GM19351 (cell line): ENCODE results near the gene BPIFB1.

Source experiments
- ATAC-seq: cut with Tn5 transposase; IDR thresholded peaks from one replicate; pipeline ENCODE4 v1.9.1; 2021; ENCODE audit warnings: mild to moderate bottlenecking, moderate library complexity; ENCODE audit not compliant: unreplicated experiment

Gene BPIFB1

DNA sequence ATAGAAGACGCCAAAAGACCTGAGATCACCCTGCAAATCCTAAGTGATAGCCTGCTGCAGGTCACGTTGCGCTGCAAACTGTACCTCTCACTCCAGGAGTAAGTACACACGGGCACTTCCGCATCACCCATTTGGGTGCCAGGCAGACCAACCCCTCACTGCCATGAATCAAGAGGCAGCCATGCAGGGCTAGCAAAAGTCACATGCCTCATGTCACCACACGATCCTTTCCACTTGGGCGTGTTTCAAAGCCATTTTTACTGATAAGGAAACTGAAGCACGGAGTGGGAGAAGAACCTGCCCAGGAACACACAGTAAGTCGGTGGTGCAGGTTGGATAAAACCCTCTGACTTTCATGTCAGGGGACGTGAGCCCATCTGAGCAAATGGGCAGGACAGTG lies 37.0 kb downstream of the BPIFB1 start:
- no peak for ATAC-seq

DNA sequence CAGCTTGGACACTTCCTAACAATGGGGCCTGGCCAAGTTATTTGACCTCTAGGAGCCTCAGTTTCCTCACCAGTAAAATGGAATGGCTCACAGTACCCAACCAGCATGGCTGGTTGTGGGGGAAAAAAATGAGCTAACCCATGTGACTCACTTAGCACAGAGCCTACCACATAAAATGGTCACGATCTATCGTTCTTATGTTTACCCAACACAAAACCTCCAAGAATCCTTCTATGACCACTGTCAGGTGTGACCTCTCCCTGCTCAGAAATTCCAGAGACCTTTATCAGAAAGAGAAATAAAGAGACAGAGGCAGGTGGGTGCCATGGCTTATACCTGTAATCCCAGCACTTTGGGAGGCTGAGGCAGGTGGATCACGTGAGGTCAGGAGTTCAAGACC lies 39.4 kb downstream of the BPIFB1 start:
- no peak for ATAC-seq

DNA sequence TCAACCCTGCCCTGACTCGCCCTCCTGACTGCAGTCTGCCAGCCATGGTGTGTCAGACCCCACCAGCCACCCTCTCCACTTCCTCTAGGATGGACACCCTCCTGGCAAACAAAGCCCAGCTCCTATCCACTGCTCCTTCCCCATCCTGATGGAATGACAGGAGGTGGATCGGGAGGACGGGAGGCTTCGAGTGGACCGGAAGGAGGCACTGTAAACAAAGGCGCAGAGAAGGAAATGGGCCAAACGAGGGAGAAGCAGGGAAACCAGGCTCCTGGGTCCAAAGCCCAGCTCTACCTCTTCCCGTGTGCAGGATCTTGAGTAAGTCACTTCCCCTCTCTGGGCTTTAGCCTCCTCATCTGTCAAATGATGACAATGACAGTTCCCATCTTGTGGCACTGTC lies 40.2 kb downstream of the BPIFB1 start:
- no peak for ATAC-seq

DNA sequence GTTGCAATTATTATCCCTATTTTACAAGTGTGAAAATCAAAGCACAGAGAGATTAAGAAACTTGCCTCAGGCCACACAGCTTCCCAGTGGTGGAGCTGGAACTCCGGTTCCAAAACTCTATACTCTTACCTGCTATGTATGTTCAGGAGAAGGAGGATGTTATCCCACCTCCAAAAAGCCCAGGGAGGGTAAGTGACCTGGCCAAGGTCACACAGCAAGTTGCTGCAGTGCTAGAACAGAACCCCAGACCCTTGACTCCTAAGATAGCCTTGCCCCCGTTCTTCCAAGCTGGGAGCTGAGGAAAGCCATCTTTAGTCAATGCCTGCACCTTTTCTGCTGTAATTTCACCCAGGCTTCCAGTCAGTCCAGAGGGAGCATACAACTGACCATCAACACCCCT lies 42.3 kb downstream of the BPIFB1 start:
- ATAC-seq: no peak

DNA sequence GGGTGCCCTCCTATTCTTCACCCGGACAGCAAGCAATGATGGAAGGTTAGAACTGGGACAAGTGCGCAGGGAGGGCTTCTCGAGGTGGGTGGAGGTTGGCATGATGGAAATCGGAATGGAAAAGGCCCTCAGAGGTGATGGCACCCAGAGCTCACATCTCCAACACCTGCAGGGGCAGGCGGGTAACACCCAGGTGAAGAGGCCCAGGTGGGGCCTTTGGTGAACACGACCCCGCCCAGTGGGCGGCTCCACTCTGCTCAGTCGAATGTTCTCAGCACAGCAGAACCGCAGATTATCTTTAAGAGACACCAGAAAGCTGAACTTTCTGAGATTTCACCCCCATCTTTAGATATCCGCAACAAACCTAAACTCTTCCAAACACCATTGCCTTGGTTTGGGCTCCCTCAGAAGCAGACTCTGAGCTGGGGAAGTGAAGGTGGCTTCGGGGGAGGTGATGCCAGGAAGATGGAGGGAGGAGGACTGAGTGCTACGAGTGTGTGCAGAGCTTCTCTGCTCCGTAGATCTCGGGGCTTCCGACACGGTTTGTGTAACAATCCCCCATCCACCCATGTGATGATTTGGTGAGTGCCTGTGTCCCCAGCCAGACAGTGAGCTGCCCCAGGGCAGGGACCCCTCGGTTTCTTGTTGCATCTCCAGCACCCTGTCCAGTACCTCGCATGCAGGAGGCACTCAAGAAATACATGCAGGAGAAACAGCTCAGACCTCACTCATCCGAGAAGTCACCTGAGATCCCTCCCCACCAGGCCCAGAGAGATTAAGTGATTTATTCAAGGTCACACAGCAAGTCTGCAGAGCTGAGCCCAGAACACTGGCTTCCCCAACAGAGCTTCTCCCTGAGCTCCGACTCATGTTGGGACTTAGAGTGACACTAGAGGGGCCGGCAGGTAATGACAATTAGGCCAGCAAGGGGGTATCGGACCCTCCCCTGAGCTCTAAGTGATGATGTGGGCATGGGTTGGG lies 45.4 kb downstream of the BPIFB1 start:
- no peak for ATAC-seq

DNA sequence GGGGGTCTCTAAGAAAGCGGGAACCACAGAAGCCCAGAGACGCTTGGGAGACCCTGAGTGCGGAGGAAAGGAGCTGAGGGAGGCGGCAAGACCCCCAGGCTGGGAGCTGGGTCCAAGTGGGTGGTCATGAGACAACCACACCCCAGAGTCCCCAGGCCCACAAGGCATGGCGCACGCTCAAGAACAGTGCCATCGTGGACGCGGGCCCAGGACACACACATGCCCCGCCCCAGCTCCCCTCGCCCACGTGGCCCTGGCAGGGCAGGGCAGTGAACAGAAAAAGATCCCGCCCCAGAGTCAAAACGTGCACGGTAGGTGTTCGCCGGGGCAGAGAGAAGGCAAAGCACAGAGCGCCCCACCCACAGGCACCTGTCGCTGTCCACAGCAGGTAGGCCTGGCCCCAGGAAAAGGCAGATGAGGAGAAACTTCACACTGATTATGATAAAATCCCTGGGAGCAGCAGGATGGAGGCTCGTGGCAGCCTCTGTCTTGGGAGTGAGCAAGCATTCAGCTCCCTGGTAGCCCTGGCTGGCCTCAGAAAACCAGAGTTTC lies 50.0 kb downstream of the BPIFB1 start:
- no peak for ATAC-seq

DNA sequence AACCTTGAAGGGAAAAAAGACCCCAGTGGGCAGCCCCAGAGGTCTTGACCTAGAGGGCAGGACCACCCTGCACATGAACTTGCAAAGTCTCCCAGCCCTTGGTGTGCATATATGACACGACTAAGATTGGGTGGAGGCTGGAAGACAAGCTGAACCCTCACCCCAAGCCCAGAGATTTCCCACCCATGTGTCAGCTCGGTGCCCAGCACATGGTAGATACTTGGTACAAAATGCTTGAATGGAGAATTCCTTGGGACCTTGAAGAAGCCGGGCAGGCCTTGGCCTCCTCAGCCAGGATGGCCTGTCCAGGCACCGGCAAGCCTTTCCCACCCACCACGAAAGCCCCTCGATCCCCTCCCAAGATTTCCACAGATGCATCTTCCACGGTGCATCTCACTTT lies 50.6 kb downstream of the BPIFB1 start:
- ATAC-seq: no peak

DNA sequence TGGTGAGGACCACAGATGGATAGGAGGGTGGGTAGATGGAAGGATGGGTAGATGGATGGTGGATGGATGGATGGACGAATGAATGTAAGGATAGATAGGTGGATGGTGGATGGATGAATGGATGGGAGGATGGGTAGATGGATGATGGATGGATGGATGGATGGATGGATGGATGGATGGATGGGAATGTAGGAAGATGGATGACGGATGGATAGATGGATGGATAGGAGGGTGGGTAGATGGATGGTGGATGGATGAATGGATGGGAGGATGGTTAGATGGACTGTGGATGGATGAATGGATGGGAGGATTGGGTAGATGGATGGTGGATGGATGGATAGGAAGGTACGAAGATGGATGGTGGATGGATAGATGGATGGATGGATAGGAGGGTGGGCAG lies 51.1 kb downstream of the BPIFB1 start:
- no peak for ATAC-seq

DNA sequence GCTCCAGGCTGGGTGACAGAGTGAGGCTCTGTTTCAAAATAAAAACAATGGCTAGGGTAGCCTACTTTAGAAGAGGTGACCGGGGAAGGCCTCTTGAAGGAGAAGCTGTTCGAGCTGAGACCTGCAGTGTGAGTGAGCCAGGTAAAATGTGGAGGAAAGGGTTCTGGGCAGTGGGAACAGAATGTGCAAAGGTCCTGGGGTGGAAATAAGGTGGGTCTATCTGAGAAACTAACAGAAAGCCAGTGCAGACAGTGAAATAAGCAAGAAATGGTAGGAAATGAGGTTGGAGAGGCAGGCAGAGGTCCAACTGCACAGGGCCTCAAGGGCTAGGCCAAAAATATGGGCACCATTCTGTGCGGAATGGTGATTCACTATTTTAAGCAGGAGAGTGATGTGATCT lies 53.4 kb downstream of the BPIFB1 start:
- ATAC-seq: no peak

DNA sequence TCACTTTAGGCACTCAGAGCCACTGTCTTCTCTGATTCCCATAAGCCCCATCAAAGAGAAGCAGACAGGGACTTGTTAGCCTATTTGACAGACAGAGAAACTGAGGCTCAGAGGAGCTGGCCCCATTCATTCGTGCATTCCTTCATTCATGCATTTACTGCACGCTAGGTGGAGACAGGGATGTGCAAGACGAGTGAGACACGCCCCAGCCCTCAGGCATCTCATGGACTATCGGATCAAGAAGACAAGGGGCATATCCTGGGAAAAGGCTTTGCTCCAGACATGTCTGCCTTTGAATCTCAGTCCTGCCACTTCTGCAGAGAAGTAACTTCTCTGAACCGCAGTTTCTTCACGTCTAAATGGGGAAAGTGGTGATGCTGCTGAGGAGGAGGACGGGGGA lies 54.1 kb downstream of the BPIFB1 start:
- no peak for ATAC-seq

DNA sequence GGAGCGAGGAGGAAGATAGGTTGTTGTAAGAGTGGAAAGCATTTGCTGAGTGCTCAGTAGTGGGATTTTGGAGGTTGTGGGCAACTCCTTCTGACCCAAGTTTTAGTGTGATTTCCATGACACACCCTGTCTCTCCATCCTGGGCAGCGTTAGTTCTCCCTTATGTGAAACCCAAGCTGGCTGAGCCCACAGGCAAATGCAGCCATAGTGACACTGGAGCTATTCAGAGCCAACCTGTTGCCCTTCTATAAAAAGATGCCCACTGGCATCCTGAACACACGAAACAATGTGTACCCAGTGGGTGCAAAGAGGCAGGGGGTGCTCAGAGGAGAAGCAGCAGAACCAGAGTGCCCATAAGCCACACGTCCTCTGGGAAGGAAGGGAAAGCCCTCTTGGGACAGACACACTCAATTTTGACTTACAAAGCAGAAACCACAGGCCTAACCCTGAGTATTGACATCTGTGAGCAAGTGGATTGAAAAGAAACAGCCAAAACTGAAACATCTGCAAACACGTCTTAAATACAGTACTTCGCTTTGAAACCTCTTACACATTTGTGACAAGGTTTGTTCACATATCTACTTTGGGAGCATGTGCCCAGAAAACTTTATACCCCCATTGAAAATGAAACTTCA lies 54.6 kb downstream of the BPIFB1 start:
- no peak for ATAC-seq

DNA sequence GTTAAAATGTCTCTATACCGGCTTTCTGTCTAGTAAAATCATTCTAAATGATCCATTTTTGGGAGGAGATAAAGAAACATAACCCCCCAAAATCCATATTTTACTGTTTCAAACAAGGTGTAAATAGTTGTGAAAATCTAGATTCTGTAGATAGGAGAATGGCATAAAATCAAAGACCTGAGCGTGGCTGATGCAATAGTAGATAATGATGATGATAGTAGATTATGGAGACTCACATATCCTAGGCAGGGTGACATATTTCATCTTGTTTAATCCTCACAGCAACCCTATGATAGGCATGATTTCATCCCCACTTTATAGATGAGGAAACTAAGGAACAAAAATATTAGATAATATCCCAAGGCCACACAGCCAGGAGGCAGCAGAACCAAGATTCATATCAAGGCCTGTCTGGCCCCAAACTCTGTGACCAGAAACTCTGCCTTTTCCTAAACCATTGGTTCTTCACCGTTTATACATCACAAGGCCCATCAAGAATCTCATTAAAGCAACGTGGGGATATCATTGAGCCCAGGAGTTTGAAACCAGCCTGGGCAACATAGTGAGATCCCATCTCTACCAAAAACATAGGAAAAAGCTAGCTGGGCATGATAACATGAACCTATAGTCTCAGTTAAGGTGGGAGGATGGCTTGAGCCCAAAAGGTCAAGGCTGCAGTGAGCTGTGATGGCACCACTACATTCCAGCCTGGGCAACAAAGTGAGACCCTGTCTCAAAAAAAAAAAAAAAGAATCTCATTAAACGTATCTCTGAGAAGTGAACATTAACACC lies 55.6 kb downstream of the BPIFB1 start:
- ATAC-seq: no peak

DNA sequence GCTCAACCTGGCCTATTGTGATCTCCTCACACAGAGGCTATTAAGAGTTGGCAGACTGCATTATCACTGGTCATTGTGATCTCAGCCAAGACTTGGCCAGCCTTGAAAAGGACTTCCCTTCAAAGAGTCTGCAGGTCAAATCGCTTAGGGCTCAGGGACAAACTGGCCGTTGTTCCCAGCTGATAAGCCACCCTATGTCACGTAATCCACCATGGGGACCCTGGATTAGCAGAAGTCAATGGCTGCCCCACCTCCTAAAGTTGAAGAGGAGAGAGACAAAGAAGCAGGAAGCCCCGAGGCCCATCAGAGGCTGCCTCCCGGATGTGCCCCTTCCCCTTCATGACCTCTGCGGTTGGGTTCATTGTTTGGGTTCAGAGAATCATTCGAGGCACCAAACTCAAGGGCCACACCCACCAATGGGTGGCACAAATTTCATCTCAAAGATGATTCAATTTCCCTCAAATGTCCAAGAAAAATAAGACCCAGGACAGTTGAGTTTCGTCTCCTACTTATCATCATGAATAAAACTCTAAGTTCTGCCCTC lies 56.6 kb downstream of the BPIFB1 start:
- no peak for ATAC-seq

DNA sequence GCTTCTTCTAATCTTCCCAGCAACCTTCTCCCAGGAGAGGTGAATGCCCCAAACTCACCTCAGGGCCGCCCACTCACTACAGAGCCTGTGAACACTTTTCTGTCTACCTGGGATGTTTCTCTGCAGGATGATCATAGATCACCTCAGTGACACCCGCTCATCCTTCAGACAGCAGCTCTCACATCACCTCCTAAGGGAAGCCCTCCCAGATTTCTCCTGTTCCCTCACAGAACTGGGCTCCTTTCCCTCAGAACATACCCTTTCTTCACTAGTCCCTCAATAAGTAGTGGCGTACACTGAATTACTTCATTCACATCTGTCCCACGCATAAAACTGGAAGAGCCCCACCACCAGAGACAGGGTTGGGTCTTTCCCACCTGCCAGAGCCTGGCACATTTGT lies 60.5 kb downstream of the BPIFB1 start:
- no peak for ATAC-seq

DNA sequence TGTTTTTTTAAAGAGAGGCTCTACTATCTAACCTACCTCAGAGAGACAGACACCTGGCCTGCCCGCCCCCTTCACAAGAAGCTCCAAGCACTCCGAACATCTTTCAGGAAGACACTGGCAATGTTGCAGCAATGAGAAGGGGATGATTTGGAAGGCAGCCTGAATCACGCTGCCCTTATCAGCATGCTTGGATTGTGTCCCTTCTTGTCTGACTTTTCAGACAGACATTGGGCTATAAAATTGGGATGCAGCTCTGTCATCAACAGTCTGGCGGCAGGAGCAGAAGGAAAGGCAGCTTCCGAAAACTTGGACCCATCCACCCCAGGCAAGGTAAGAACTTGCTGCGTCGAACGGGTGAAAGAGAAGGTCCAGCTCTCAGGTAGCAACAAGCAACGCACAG lies 62.3 kb downstream of the BPIFB1 start:
- ATAC-seq: no peak

DNA sequence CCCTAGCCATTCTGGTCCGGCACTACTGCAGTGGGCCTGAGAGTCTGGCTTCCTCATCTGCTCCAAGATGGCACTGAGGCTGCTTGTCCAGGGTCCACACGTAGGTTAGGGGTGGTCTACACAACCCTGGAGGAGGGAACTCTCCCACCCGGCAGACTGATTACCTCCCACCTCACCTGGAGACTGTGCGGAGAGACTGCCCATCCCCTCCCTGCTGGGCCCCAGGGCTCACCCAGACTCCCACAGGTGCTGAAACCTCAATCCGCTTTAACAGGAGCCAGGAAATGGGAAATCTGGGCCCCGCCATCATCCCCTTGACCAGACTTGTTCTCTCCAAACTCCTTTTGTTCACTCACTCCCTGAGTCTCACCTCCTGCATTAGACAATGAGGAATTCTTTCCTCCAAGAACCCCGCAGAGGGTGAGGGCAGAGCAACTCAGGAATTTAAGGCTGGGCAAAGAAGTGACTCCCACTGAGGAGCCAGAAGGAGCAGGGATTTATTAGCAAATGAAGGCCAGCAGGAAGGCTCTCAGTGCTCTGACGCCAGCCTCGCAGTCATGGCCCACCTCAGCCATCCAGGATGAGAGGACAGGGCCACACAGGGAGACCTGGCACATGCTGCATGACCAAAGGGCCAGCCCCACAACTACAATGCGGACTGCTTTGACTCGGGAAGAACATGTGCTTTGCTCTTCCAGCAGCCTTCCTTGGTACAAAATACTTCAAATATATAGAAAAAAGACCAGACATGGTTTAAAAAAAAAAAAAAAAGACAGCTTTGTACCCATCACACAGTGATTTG lies 65.3 kb downstream of the BPIFB1 start:
- ATAC-seq: no peak

DNA sequence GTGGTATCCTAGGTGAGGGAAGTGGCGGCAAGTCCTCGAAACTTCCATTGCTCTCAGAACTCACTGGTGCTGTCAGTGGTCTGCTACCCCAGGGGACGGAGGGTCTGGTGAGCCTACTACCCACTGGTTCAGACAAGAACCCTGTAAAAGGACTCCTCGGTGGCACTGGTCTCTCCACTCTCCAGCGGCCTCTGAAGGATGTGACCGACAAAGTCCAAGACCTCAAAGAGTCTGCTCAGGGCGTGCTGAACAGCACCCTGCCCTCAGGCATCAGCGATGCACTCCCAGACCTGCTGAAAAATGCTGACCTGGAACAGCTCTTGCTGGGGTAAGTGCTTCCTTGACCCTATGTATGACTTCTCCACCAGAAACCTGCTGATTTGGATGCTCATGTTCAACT lies 66.5 kb downstream of the BPIFB1 start:
- ATAC-seq: no peak

DNA sequence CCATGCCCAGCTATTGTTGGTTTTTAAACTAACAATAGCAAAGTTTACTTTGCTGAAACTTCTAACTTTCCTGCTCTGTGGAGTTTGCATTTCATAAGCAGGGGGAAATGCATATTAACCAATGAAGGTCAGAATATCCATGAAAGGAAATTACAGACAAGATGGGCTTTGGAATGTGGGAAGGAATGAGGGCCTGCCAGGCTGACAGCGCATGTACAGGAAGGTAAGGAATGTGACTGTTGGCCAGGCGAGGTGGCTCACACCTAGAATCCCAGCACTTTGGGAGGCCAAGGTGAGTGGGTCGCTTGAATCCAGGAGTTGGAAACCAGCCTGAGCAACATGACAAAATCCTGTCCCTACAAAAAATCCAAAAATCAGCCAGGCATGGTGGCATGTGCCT lies 68.7 kb downstream of the BPIFB1 start:
- no peak for ATAC-seq

DNA sequence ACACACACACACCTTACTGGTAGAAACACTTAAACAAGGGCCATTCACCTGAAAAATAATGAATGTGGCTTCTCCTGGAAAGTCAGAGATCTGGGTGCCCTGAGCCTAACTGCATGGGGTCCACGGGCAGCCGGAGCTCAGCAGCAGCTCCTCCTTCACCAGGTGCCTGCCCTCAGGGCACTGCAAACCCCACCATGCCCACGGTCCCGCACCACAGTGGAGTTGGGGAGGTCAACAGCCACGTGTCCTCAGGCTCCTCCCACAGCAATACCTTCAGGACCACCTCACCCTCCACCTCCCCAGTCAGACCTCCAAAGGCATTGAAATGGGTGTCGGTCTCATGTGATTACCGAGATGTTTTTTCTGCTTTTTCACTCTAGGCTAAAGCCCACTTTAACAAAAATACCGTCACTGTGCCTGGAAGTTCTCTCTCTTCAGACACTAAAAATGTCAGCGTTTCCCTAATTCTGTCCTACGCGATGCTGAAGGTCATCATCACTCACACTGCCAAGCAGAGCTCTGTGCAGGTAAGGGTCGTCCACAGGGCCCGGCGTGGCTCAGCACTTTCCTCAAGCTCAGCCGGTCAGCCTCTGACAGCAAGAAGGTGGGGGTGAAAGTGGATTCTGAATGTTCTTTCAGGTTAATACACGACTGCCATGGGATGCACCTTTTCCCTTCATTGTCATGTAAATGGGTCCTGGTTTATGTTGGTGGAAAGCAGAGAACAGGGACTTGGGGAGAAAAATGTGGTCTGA lies 69.4 kb downstream of the BPIFB1 start:
- ATAC-seq: no peak

DNA sequence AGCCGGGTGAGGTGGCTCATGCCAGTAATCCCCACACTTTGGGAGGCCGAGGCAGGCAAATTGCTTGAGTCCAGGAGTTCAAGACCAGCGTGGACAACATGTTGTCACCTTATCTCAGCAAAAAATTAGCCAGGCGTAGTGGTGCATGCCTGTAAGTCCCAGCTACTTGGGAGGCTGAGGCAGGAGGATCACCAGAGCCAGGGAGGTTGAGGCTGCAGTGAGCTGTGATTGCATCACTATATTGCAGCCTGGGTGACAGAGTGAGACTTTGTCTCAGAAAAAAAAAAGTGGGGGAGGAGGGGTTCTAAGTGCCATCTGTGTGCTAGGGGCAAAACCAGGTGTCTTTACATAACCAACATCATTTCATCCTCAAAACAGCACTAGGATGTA lies 70.0 kb downstream of the BPIFB1 start:
- no peak for ATAC-seq
